ENCODE results near the gene ADGRE3.
"Not testable (repeated sequence)": the region's sequence is repeated elsewhere in the genome, so short reads cannot be mapped to it uniquely, and the experiment has no call there.

Gene ADGRE3

DNA sequence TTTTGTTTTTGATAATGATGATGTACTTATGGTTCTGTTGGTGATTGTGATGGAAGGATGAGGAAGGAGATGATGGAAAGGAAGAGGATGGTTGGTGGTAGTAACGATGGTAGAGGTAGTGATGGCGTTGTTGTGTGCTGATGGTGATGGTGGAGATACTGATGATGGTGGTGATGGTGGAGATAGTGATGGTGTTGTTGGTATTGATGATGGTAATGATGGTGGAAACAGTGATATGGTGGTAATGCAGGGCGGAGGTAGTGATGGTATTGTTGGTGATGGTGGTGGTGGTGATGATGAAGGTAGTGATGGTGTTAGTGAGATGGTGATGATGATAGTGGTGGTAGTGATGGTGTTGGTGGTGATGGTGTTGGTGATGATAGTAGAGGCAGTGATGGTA, 79.1 kb downstream of the ADGRE3 start:
- DNase-seq = no peak

GRCh38 chr19:14589433-14589832, 85.2 kb downstream of the ADGRE3 start:
- DNase-seq = not testable (repeated sequence)

- DNase-seq = not testable (repeated sequence)
Measured at GRCh38 chr19:14585187-14585586, 89.5 kb downstream of the ADGRE3 start.

DNA sequence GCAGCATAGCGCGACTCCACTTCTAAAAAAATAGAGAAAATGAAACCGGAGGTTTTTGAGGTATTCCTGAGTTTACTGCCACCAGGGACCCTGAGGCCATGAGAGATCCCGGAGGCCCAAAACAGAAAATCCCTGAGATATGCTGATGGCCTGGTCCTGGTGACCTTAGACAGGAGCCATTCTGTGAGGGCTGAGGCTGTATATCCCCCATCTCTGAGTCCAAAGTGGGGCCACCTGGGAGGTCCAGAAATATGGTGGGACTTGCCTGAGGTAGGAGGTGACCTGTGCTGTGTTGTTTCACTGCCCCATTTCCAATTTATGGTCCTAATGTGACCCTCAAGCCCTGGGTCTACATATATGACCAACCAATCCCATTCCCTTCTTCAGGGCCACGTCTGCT, 90.3 kb downstream of the ADGRE3 start:
- DNase-seq = not testable (repeated sequence)

GRCh38 chr19:14582894-14583340, 91.7 kb downstream of the ADGRE3 start, which contains the start of gene CLEC17A:
Gene CLEC17A (plus strand): TSS chr19:14583084. CDS start chr19:14583161, 77 bp downstream.
- no peak for DNase-seq

GRCh38 chr19:14580623-14581237, 93.9 kb downstream of the ADGRE3 start:
- no peak for DNase-seq

DNA sequence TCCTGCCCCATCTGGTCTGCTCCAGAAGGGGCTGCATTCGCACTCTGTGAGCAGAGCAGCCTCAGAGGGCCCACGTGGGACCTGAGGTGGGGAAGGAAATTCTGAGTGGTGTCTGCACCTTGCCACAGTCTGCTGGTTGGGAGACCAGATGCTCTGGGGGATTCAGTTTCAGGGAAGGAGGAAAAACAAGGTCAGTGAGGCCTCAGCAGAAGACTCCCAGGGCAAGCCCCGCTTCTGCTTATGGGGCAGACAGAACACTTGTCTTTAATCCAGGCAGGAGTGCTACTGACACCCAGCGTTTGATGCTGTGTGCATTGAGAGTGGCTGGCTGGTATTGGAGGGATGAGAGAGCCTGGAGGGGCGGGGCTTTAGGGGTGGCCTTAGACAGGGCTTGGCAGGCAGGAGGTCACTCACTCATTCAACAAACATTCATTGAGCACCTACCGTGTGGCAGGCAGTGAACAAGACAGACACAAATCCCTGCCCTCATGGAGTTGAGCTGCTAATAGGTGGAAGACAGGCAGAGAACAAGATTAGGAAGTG, 96.7 kb downstream of the ADGRE3 start:
- no peak for DNase-seq

GRCh38 chr19:14577264-14577663, 97.4 kb downstream of the ADGRE3 start:
- no peak for DNase-seq

- DNase-seq = no peak
Measured at GRCh38 chr19:14576363-14576762, 98.3 kb downstream of the ADGRE3 start.

DNA sequence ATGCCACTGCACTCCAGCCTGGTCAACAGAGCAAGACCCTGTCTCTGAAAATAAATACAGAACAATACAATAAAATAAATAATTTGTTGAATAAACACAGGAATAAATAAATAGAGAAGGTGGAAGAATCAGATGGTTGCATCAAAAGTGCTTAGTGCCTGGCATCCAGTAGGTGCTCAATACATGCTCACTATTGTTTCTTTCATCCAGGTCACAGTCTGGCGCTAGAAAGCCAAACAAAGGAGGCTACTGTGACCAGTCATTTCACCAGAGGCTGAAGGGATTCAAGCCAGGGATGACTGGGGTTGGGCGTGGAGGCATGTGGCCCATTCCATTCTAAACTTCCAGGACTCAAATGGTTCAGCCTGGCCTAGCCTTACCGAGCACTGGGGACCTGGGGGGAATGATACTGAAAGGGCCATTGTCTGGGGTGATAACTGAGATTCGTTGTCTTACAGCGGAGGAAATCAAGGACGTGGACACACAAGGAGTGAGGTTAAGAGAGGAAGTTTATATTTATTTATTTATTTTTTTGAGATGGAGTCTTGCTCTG, 99.1 kb downstream of the ADGRE3 start:
- no peak for DNase-seq

GRCh38 chr19:14571695-14572490, 102.8 kb downstream of the ADGRE3 start, which contains the start of gene NDUFB7:
Gene NDUFB7 (minus strand): TSS chr19:14572066. CDS start chr19:14572000, 66 bp downstream.
- peak; percentile 90 for DNase-seq

DNA sequence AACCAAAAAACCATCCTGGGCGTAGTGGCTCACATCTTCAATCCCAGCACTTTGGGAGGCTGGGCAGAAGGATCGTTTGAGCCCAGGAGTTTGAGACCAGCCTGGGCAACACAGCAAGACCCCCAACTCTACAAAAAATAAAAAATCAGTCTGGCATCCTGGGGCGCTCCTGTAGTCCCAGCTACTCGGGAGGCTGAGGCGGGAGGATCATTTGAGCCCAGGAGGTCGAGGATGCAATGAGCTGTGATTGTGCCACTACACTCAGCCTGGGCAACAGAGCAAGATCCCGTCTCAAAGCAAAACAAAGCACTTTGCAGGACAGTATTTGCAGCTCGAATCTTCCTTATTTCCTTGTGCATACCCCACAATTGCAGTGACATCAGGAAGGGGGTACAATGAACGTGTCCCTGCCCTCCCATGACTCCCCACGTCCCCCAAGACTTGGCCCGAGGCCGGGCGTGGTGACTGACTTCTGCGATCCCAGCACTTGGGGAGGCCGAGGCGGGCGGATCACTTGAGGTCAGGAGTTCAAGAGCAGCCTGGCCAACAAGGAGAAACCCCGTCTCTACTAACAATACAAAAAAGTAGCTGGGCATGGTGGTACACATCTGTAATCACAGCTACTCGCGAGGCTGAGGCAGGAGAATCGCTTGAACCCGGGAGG, 103.6 kb downstream of the ADGRE3 start:
- DNase-seq = no peak
